Lower leg skin (tissue), 3 donors: Measurements from ENCODE around the gene TSKU.

Source experiments
- CTCF ChIP-seq, 3 donors: fragments of 450-650 bp; IDR thresholded peaks; one replicate each; pipeline ENCODE4 v1.5.1; 2016; ENCODE audit warnings: antibody characterized with exemption in 3 of 3, mild to moderate bottlenecking in 3 of 3, moderate library complexity in 2 of 3
- POLR2A ChIP-seq, 2 donors: fragments of 450-650 bp; IDR thresholded peaks; one replicate each; pipeline ENCODE4 v1.6.1; 2016 to 2017; ENCODE audit warnings: antibody characterized with exemption in 2 of 2, mild to moderate bottlenecking in 1 of 2, moderate library complexity in 1 of 2

- no peak for TF ChIP-seq POLR2A (IDR thresholded peaks at IDR 0.05)
- no peak for TF ChIP-seq CTCF (IDR thresholded peaks at IDR 0.05)
Measured at GRCh38 chr11:76758311-76758710, 24.8 kb upstream of the TSKU start.
